Measurements from ENCODE around the gene PDZD8.
"Not testable (repeated sequence)": the region's sequence is repeated elsewhere in the genome, so short reads cannot be mapped to it uniquely, and the experiment has no call there.

The PDZD8 gene

GRCh38 chr10:117294039-117294645 lies 81.1 kb downstream of the PDZD8 start:
- no peak for DNase-seq (ENCODE audit: low read depth, low spot score)

- DNase-seq (ENCODE audit: low read depth, low spot score): not testable (repeated sequence)
Measured at GRCh38 chr10:117290872-117291271, 84.4 kb downstream of the PDZD8 start.

- no peak for DNase-seq (ENCODE audit: low read depth, low spot score)
Measured at GRCh38 chr10:117284716-117285494, 90.3 kb downstream of the PDZD8 start.

GRCh38 chr10:117277675-117278074 lies 97.6 kb downstream of the PDZD8 start:
- no peak for DNase-seq (ENCODE audit: low read depth, low spot score)

- DNase-seq (ENCODE audit: low read depth, low spot score): no peak
Measured at GRCh38 chr10:117275121-117275520, 100.1 kb downstream of the PDZD8 start.

- no peak for DNase-seq (ENCODE audit: low read depth, low spot score)
Measured at GRCh38 chr10:117274509-117274908, 100.7 kb downstream of the PDZD8 start.

GRCh38 chr10:117273980-117274379 lies 101.3 kb downstream of the PDZD8 start:
- DNase-seq (ENCODE audit: low read depth, low spot score): no peak

GRCh38 chr10:117272195-117273076 lies 102.8 kb downstream of the PDZD8 start:
- DNase-seq (ENCODE audit: low read depth, low spot score): no peak

GRCh38 chr10:117271427-117271826 lies 103.8 kb downstream of the PDZD8 start:
- DNase-seq (ENCODE audit: low read depth, low spot score): no peak

- DNase-seq (ENCODE audit: low read depth, low spot score): no peak
Measured at GRCh38 chr10:117268907-117269306, 106.3 kb downstream of the PDZD8 start.

GRCh38 chr10:117268258-117268657 lies 107.0 kb downstream of the PDZD8 start:
- DNase-seq (ENCODE audit: low read depth, low spot score): no peak

GRCh38 chr10:117266812-117267211 lies 108.4 kb downstream of the PDZD8 start:
- no peak for DNase-seq (ENCODE audit: low read depth, low spot score)

GRCh38 chr10:117266400-117266799 lies 108.8 kb downstream of the PDZD8 start:
- DNase-seq (ENCODE audit: low read depth, low spot score): no peak

- DNase-seq (ENCODE audit: low read depth, low spot score): no peak
Measured at GRCh38 chr10:117264782-117265181, 110.5 kb downstream of the PDZD8 start.

- no peak for DNase-seq (ENCODE audit: low read depth, low spot score)
Measured at GRCh38 chr10:117262903-117263293, 112.3 kb downstream of the PDZD8 start.

- no peak for DNase-seq (ENCODE audit: low read depth, low spot score)
Measured at GRCh38 chr10:117262291-117262902, 112.8 kb downstream of the PDZD8 start.

GRCh38 chr10:117261501-117261900 lies 113.7 kb downstream of the PDZD8 start:
- no peak for DNase-seq (ENCODE audit: low read depth, low spot score)

- DNase-seq (ENCODE audit: low read depth, low spot score): no peak
Measured at GRCh38 chr10:117260084-117260483, 115.2 kb downstream of the PDZD8 start.

GRCh38 chr10:117259279-117259678 lies 116.0 kb downstream of the PDZD8 start:
- no peak for DNase-seq (ENCODE audit: low read depth, low spot score)

- no peak for DNase-seq (ENCODE audit: low read depth, low spot score)
Measured at GRCh38 chr10:117257721-117258120, 117.5 kb downstream of the PDZD8 start.

GRCh38 chr10:117256910-117257309 lies 118.3 kb downstream of the PDZD8 start:
- DNase-seq (ENCODE audit: low read depth, low spot score): no peak
